HEK293 (cell line): ENCODE measurements around the gene KRT7.

ENCODE experiments used
- CTCF ChIA-PET: fragments of 350-600 bp; formaldehyde crosslinking; extraction: SDS; loops from one replicate; lab custom pipeline; 2021; ENCODE audit warnings: antibody characterized with exemption; lab: Yijun Ruan, JAX
- POLR2A ChIA-PET: fragments of 300-600 bp; formaldehyde crosslinking; extraction: SDS; loops from one replicate; lab custom pipeline; 2020; ENCODE audit warnings: antibody characterized with exemption, inconsistent platforms; lab: Yijun Ruan, JAX
- H3K27ac ChIP-seq: fragments of 200-500 bp; sonication (Bioruptor generic); 2 replicates; pipeline ENCODE4 v1.5.1; 2014; ENCODE audit warnings: low read depth, low read length, control low read depth, inconsistent platforms; ENCODE audit errors: extremely low read depth
- H3K36me3 ChIP-seq, 2 experiments: fragments of 200-500 bp in 1 of 2; sonication (Bioruptor generic) in 1 of 2; 1 replicate in 1 of 2; 2 replicates in 1 of 2; pipeline ENCODE4 v1.5.1; 2014 to 2017; ENCODE audit warnings: inconsistent platforms in 2 of 2, low read length in 2 of 2; ENCODE audit not compliant: control insufficient read depth in 2 of 2, insufficient read depth in 1 of 2
- H3K4me1 ChIP-seq: fragments of 200-500 bp; sonication (Bioruptor generic); 2 replicates; pipeline ENCODE4 v1.5.1; 2014; ENCODE audit warnings: mild to moderate bottlenecking, low read length, inconsistent platforms; ENCODE audit not compliant: control insufficient read depth, insufficient read depth
- H3K4me3 ChIP-seq: 2 replicates; pipeline ENCODE4 v1.5.1; 2011; ENCODE audit warnings: low read depth, mild to moderate bottlenecking, control low read depth, low read length, moderate library complexity
- H3K9me3 ChIP-seq: fragments of 200-500 bp; sonication (Bioruptor generic); 2 replicates; pipeline ENCODE4 v1.5.1; 2014; ENCODE audit warnings: low read depth, low read length, inconsistent platforms; ENCODE audit not compliant: control insufficient read depth, insufficient read depth
- EGR2 ChIP-seq: fragments of 450-650 bp; formaldehyde crosslinking; IDR thresholded peaks from 2 replicates; pipeline ENCODE4 v1.5.1; 2016; ENCODE audit warnings: low read depth, missing biosample characterization, missing genetic modification characterization
- ELK4 ChIP-seq: IDR thresholded peaks from 2 replicates; pipeline ENCODE4 v1.6.1; 2011; ENCODE audit warnings: mild to moderate bottlenecking, low read depth, low read length, borderline replicate concordance
- GLI4 ChIP-seq: fragments of 450-650 bp; formaldehyde crosslinking; IDR thresholded peaks from 2 replicates; pipeline ENCODE4 v1.5.1; 2016; ENCODE audit warnings: missing biosample characterization, missing genetic modification characterization
- GLIS1 ChIP-seq: fragments of 450-650 bp; formaldehyde crosslinking; IDR thresholded peaks from 2 replicates; pipeline ENCODE4 v1.5.1; 2016; ENCODE audit warnings: missing biosample characterization, missing genetic modification characterization
- MZF1 ChIP-seq: fragments of 450-650 bp; formaldehyde crosslinking; IDR thresholded peaks from 2 replicates; pipeline ENCODE4 v1.5.1; 2017; ENCODE audit warnings: missing biosample characterization, missing genetic modification characterization, borderline replicate concordance
- PRDM4 ChIP-seq: fragments of 450-650 bp; formaldehyde crosslinking; IDR thresholded peaks from 2 replicates; pipeline ENCODE4 v1.5.1; 2017; ENCODE audit warnings: missing biosample characterization, missing genetic modification characterization
- SCRT1 ChIP-seq: fragments of 450-650 bp; formaldehyde crosslinking; IDR thresholded peaks from 2 replicates; pipeline ENCODE4 v1.5.1; 2016; ENCODE audit warnings: missing biosample characterization, missing genetic modification characterization, borderline replicate concordance
- SCRT2 ChIP-seq: fragments of 450-650 bp; formaldehyde crosslinking; IDR thresholded peaks from 2 replicates; pipeline ENCODE4 v1.5.1; 2016; ENCODE audit warnings: missing biosample characterization, missing genetic modification characterization
- ZBTB26 ChIP-seq: fragments of 450-650 bp; formaldehyde crosslinking; optimal IDR thresholded peaks from 2 replicates; pipeline ENCODE3; 2016; ENCODE audit warnings: missing biosample characterization, mild to moderate bottlenecking, missing genetic modification characterization
- ZFHX2 ChIP-seq: fragments of 450-650 bp; formaldehyde crosslinking; conservative IDR thresholded peaks from 2 replicates; pipeline ENCODE4 v1.5.1; 2016; ENCODE audit warnings: missing biosample characterization, missing genetic modification characterization
- ZFP41 ChIP-seq: fragments of 450-650 bp; formaldehyde crosslinking; IDR thresholded peaks from 2 replicates; pipeline ENCODE4 v1.5.1; 2016; ENCODE audit warnings: missing biosample characterization, missing genetic modification characterization, borderline replicate concordance
- ZIC2 ChIP-seq: fragments of 450-650 bp; formaldehyde crosslinking; IDR thresholded peaks from 2 replicates; pipeline ENCODE4 v1.5.1; 2016; ENCODE audit warnings: missing biosample characterization, missing genetic modification characterization
- ZNF114 ChIP-seq: fragments of 450-650 bp; formaldehyde crosslinking; IDR thresholded peaks from 2 replicates; pipeline ENCODE4 v1.5.0; 2017; ENCODE audit warnings: missing biosample characterization, missing genetic modification characterization
- ZNF24 ChIP-seq: fragments of 450-650 bp; formaldehyde crosslinking; IDR thresholded peaks from 2 replicates; pipeline ENCODE4 v1.5.1; 2016; ENCODE audit warnings: missing biosample characterization, missing genetic modification characterization
- ZNF26 ChIP-seq: fragments of 450-650 bp; formaldehyde crosslinking; IDR thresholded peaks from 2 replicates; pipeline ENCODE4 v1.5.1; 2016; ENCODE audit warnings: missing biosample characterization, missing genetic modification characterization
- ZNF274 ChIP-seq, 2 experiments: fragments of 200-500 bp in 1 of 2; fragments of 450-650 bp in 1 of 2; sonication (Bioruptor generic) in 1 of 2; formaldehyde crosslinking in 1 of 2; IDR thresholded peaks; 2 replicates each; pipeline versions ENCODE4 v1.5.1 to v1.6.1; 2014 to 2016; ENCODE audit warnings: borderline replicate concordance in 1 of 2, inconsistent platforms in 1 of 2, low read length in 1 of 2, missing biosample characterization in 1 of 2, missing genetic modification characterization in 1 of 2
- ZNF366 ChIP-seq: fragments of 450-650 bp; formaldehyde crosslinking; conservative IDR thresholded peaks from 2 replicates; pipeline ENCODE4 v1.5.1; 2016; ENCODE audit warnings: missing biosample characterization, missing genetic modification characterization
- ZNF37A ChIP-seq: fragments of 450-650 bp; IDR thresholded peaks from 2 replicates; pipeline ENCODE4 v1.5.1; 2018; ENCODE audit warnings: missing biosample characterization, missing genetic modification characterization
- ZNF416 ChIP-seq: fragments of 450-650 bp; formaldehyde crosslinking; IDR thresholded peaks from 2 replicates; pipeline ENCODE4 v1.5.1; 2016; ENCODE audit warnings: missing biosample characterization, missing genetic modification characterization
- ZNF426 ChIP-seq: fragments of 450-650 bp; formaldehyde crosslinking; IDR thresholded peaks from 2 replicates; pipeline ENCODE4 v1.5.1; 2017; ENCODE audit warnings: missing biosample characterization, missing genetic modification characterization, mild to moderate bottlenecking, inconsistent platforms, moderate library complexity
- ZNF449 ChIP-seq: fragments of 450-650 bp; formaldehyde crosslinking; IDR thresholded peaks from 2 replicates; pipeline ENCODE4 v1.5.1; 2017; ENCODE audit warnings: missing biosample characterization, mild to moderate bottlenecking, missing genetic modification characterization, moderate library complexity
- ZNF501 ChIP-seq: fragments of 450-650 bp; formaldehyde crosslinking; IDR thresholded peaks from 2 replicates; pipeline ENCODE4 v1.5.1; 2016; ENCODE audit warnings: missing biosample characterization, missing genetic modification characterization
- ZNF530 ChIP-seq: fragments of 450-650 bp; formaldehyde crosslinking; IDR thresholded peaks from 2 replicates; pipeline ENCODE4 v1.5.1; 2016; ENCODE audit warnings: low read depth, missing biosample characterization, missing genetic modification characterization
- ZNF76 ChIP-seq: fragments of 450-650 bp; formaldehyde crosslinking; IDR thresholded peaks from 2 replicates; pipeline ENCODE4; 2016; ENCODE audit warnings: low read depth, missing biosample characterization, missing genetic modification characterization, borderline replicate concordance
- ZSCAN23 ChIP-seq: fragments of 450-650 bp; formaldehyde crosslinking; IDR thresholded peaks from 2 replicates; pipeline ENCODE4 v1.5.1; 2016; ENCODE audit warnings: missing biosample characterization, missing genetic modification characterization

Gene KRT7

GRCh38 chr12:52201451-52201839 lies 31.6 kb upstream of the KRT7 start:
- Histone ChIP-seq H3K27ac (no peak overlapping the region), H3K9me3 (no peaks in the 10 kb centered on the region), H3K4me3 (no peak overlapping the region), H3K36me3 (no peaks in the 10 kb centered on the region)
- POLR2A ChIA-PET, result interaction anchor here (1.5 kb wide), 1 partner anchor 10 kb away, joined by 4 read pairs; the partner anchor contains the start of gene KRT80
- TF ChIP-seq ZBTB26 (tag by site-specific recombination) (no peak), ZNF24 (tag by site-specific recombination) (no peak), ZNF366 (tag by site-specific recombination) (no peak), ZNF530 (tag by site-specific recombination) (no peak), SCRT2 (no peak), ELK4 (no peak), ZNF114 (tag by site-specific recombination) (no peak), ZFP41 (tag by site-specific recombination) (no peak), EGR2 (tag by site-specific recombination) (peak; percentile 73), GLI4 (tag by site-specific recombination) (no peak), ZNF416 (no peak), ZSCAN23 (tag by site-specific recombination) (no peak), ZNF426 (tag by site-specific recombination) (no peak), ZNF37A (tag by site-specific recombination) (no peak), PRDM4 (tag by site-specific recombination) (no peak), ZIC2 (tag by site-specific recombination) (no peak), MZF1 (tag by site-specific recombination) (no peak), ZNF76 (tag by site-specific recombination) (no peak), ZNF449 (tag by site-specific recombination) (no peak), SCRT1 (no peak), ZNF26 (tag by site-specific recombination) (no peak), ZNF501 (tag by site-specific recombination) (no peak), GLIS1 (tag by site-specific recombination) (0 out of 2 replicates have a peak, but pooled peaks have one; percentile 44), ZNF274 (IDR thresholded peaks at IDR 0.05; ENCODE audit: low read length) (no peak), ZNF274 (tag by site-specific recombination; IDR thresholded peaks at IDR 0.05; ENCODE audit: borderline replicate concordance) (no peak), ZFHX2 (tag by site-specific recombination) (peak; percentile 84)
- TF ChIP-seq, all 188 proteins: peak for 3
- H3K4me1 ChIP-seq, result peaks cover 8% of the 10 kb centered on the region; the same call in 1 of the 2 replicates
- CTCF ChIA-PET, result interaction anchor here (0.6 to 1.7 kb wide), 5 partner anchors 10 to 698 kb away, joined by 3 to 8 read pairs (median 3); partner anchors contain the start of gene KRT80
